PC-3 (cell line): ENCODE results near the gene FCAMR. TPM values are rescaled to one million over a fixed set of nuclear protein-coding genes. Genes with fewer than 3 reads are reported as not detected.

Source experiments
- ATAC-seq: fragments of 200-7000 bp; cut with Tn5 transposase; 2 replicates; pipeline ENCODE4 v1.9.1; 2020; ENCODE audit warnings: mild to moderate bottlenecking, moderate library complexity
- BruUV-seq: library from RNA; stranded (reverse); fragments of 400-500 nt; replicated peaks from 2 replicates; lab custom pipeline; 2021; lab: Mats Ljungman, UMichigan
- CTCF ChIA-PET: fragments of 300-600 bp; sonication (Branson Sonifier 250); formaldehyde crosslinking; loops from one replicate; lab custom pipeline; 2022; ENCODE audit warnings: antibody characterized with exemption; lab: Charles Lee
- POLR2A ChIA-PET: fragments of 300-600 bp; sonication (Branson Sonifier 250); formaldehyde crosslinking; loops from one replicate; lab custom pipeline; 2022; ENCODE audit warnings: antibody characterized with exemption; ENCODE audit not compliant: unreplicated experiment; lab: Charles Lee
- DNase-seq: peaks from one replicate; pipeline ENCODE4 v3.0.0-alpha.2; 2015
- H2AFZ ChIP-seq: fragments of 300-600 bp; sonication (generic); 2 replicates; pipeline ENCODE4 v1.6.0; 2016; ENCODE audit warnings: antibody characterized with exemption, low read length
- H3F3A ChIP-seq: fragments of 300-600 bp; sonication (generic); one replicate; pipeline ENCODE4 v1.6.0; 2017; ENCODE audit warnings: antibody characterized with exemption, low read length, control low read depth, mild to moderate bottlenecking; ENCODE audit not compliant: unreplicated experiment
- H3K27ac ChIP-seq: fragments of 300-600 bp; sonication (generic); 2 replicates; pipeline ENCODE4 v1.5.1; 2016; ENCODE audit warnings: mild to moderate bottlenecking, low read length
- H3K27me3 ChIP-seq: fragments of 300-600 bp; sonication (generic); 2 replicates; pipeline ENCODE4 v1.6.1; 2016; ENCODE audit warnings: low read length, mixed read lengths
- H3K36me3 ChIP-seq: fragments of 300-600 bp; sonication (generic); 2 replicates; pipeline ENCODE4 v1.6.1; 2016; ENCODE audit warnings: low read depth, mixed run types, low read length, mixed read lengths
- H3K4me1 ChIP-seq: fragments of 300-600 bp; sonication (generic); 2 replicates; pipeline ENCODE4 v1.5.1; 2016; ENCODE audit warnings: low read length; ENCODE audit not compliant: insufficient read depth
- H3K4me2 ChIP-seq: fragments of 300-600 bp; sonication (generic); 2 replicates; pipeline ENCODE4 v1.6.0; 2016; ENCODE audit warnings: low read length
- H3K4me3 ChIP-seq: fragments of 300-600 bp; sonication (generic); 2 replicates; pipeline ENCODE4 v1.5.1; 2016; ENCODE audit warnings: mild to moderate bottlenecking, low read length, mixed read lengths
- H3K79me2 ChIP-seq: fragments of 300-600 bp; sonication (generic); 2 replicates; pipeline ENCODE4 v1.6.1; 2017; ENCODE audit warnings: low read length, mixed read lengths
- H3K9ac ChIP-seq: fragments of 300-600 bp; sonication (generic); 2 replicates; pipeline ENCODE4 v1.6.0; 2016; ENCODE audit warnings: mild to moderate bottlenecking, low read length
- H3K9me2 ChIP-seq: fragments of 300-600 bp; sonication (generic); replicated peaks from 2 replicates; pipeline ENCODE4 v1.6.1; 2016; ENCODE audit warnings: mixed run types, low read length, mixed read lengths
- H3K9me3 ChIP-seq: fragments of 300-600 bp; sonication (generic); 2 replicates; pipeline ENCODE4 v1.6.1; 2016; ENCODE audit warnings: low read length, mixed read lengths
- H4K20me1 ChIP-seq: fragments of 300-600 bp; sonication (generic); 2 replicates; pipeline ENCODE4 v1.6.1; 2016; ENCODE audit warnings: low read length, mixed read lengths
- CTCF ChIP-seq: fragments of 300-600 bp; sonication (generic); conservative IDR thresholded peaks from 2 replicates; pipeline ENCODE4 v1.5.1; 2017; ENCODE audit warnings: antibody characterized with exemption, low read depth, mild to moderate bottlenecking, low read length
- EZH2 ChIP-seq: fragments of 300-600 bp; sonication (generic); IDR thresholded peaks from one replicate; pipeline ENCODE4 v1.6.1; 2017; ENCODE audit warnings: antibody characterized with exemption, mild to moderate bottlenecking, low read length; ENCODE audit not compliant: unreplicated experiment
- EZH2phosphoT487 ChIP-seq: fragments of 300-600 bp; sonication (generic); IDR thresholded peaks from 2 replicates; pipeline ENCODE4 v1.6.1; 2018; ENCODE audit warnings: mild to moderate bottlenecking, antibody characterized with exemption, low read length, borderline replicate concordance
- intact Hi-C: fragments of 100-400 bp; cut with micrococcal nuclease; formaldehyde crosslinking; loops from 2 replicates; pipeline ENCODE4 v1.9.0; 2023
- total RNA-seq: library from RNA; depleted of rRNA; stranded (reverse); fragments of >200 nt; gene quantifications from 2 replicates; pipeline ENCODE4 v1.2.3, GENCODE V29; 2014

Gene FCAMR
- total RNA-seq, 1 experiment from 2014 or later: not detected

- DNase-seq: no peak
- intact Hi-C loops: no loop called here
- Histone ChIP-seq H3K79me2 (no peaks in the 10 kb centered on the region), H3K27me3 (peaks cover 19% of the 10 kb centered on the region; the same call in 1 of the 2 replicates), H3F3A (no peaks in the 10 kb centered on the region), H4K20me1 (no peaks in the 10 kb centered on the region), H2AFZ (no peak overlapping the region), H3K9me2 (no peaks in the 10 kb centered on the region), H3K9me3 (no peaks in the 10 kb centered on the region), H3K4me2 (no peak overlapping the region), H3K27ac (no peak overlapping the region), H3K4me3 (no peak overlapping the region), H3K4me1 (no peaks in the 10 kb centered on the region), H3K36me3 (no peaks in the 10 kb centered on the region), H3K9ac (no peak overlapping the region)
- TF ChIP-seq CTCF (no peak), EZH2phosphoT487 (no peak), EZH2 (no peak)
- ChIA-PET POLR2A (no interaction called here), CTCF (no interaction called here)
- ATAC-seq: no peak
- BruUV-seq: no TSS peak
Observed at GRCh38 chr1:206947255-206947654, 23.0 kb downstream of the FCAMR start.

GRCh38 chr1:206946261-206946660 is 24.0 kb downstream of the FCAMR start, which contains the start of gene PIGR:
TSS of gene PIGR (minus strand) at chr1:206946466. CDS start at chr1:206940531, 5,935 bp downstream.
- no peaks in the 10 kb centered on the region for H3K9me2 ChIP-seq
- ChIA-PET POLR2A (no interaction called here), CTCF (no interaction called here)
- TF ChIP-seq EZH2 (no peak), CTCF (no peak), EZH2phosphoT487 (no peak)
- H3K4me1 ChIP-seq: no peaks in the 10 kb centered on the region
- no peaks in the 10 kb centered on the region for H3F3A ChIP-seq
- H3K27me3 ChIP-seq: peaks cover 19% of the 10 kb centered on the region; the same call in 1 of the 2 replicates
- H3K4me2 ChIP-seq: no peak within 1 kb of the TSS
- H2AFZ ChIP-seq: no peak within 1 kb of the TSS
- no peaks in the 10 kb centered on the region for H4K20me1 ChIP-seq
- no peaks in the 10 kb centered on the region for H3K36me3 ChIP-seq
- no peak within 1 kb of the TSS for H3K4me3 ChIP-seq
- no peak within 1 kb of the TSS for H3K9ac ChIP-seq
- no peaks in the 10 kb centered on the region for H3K79me2 ChIP-seq
- no TSS peak for BruUV-seq
- ATAC-seq (no peak), DNase-seq (no peak)
- intact Hi-C loops: no loop called here
- no peaks in the 10 kb centered on the region for H3K9me3 ChIP-seq
- H3K27ac ChIP-seq: no peak within 1 kb of the TSS

GRCh38 chr1:206945779-206946178 is 24.5 kb downstream of the FCAMR start:
- H3K27me3 ChIP-seq: peaks cover 19% of the 10 kb centered on the region; the same call in 1 of the 2 replicates
- no peak overlapping the region for H3K4me3 ChIP-seq
- no peak overlapping the region for H3K9ac ChIP-seq
- no peaks in the 10 kb centered on the region for H3K9me3 ChIP-seq
- H3K4me2 ChIP-seq: no peak overlapping the region
- BruUV-seq: no TSS peak
- no peaks in the 10 kb centered on the region for H3K4me1 ChIP-seq
- intact Hi-C loops: no loop called here
- H2AFZ ChIP-seq: no peak overlapping the region
- DNase-seq (no peak), ATAC-seq (no peak)
- ChIA-PET CTCF (no interaction called here), POLR2A (no interaction called here)
- TF ChIP-seq CTCF (no peak), EZH2 (no peak), EZH2phosphoT487 (no peak)
- no peaks in the 10 kb centered on the region for H3K79me2 ChIP-seq
- H4K20me1 ChIP-seq: no peaks in the 10 kb centered on the region
- no peaks in the 10 kb centered on the region for H3K36me3 ChIP-seq
- no peaks in the 10 kb centered on the region for H3F3A ChIP-seq
- H3K27ac ChIP-seq: no peak overlapping the region
- no peaks in the 10 kb centered on the region for H3K9me2 ChIP-seq
